ENCODE results near the gene P3H2.

DNA sequence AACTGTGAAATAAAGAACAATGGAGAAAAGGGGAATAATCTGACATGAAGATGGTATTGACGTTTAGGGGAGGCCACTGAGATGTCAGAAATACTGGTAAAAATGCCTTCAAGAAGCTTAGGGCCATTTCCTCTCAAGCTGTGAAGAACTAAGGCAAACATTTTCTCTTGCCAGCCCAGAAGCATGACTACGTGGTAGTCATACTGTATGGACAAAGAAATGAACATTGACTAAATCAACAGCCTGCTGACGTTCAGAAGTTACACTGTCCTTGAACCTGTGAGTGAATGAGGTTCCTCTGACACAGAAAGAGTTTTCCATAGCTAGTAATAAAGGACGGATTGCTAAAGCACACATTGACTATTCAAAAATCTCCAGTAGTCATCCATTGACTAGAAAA lies 121.0 kb downstream of the P3H2 start:
- TF ChIP-seq, protein P1, sequence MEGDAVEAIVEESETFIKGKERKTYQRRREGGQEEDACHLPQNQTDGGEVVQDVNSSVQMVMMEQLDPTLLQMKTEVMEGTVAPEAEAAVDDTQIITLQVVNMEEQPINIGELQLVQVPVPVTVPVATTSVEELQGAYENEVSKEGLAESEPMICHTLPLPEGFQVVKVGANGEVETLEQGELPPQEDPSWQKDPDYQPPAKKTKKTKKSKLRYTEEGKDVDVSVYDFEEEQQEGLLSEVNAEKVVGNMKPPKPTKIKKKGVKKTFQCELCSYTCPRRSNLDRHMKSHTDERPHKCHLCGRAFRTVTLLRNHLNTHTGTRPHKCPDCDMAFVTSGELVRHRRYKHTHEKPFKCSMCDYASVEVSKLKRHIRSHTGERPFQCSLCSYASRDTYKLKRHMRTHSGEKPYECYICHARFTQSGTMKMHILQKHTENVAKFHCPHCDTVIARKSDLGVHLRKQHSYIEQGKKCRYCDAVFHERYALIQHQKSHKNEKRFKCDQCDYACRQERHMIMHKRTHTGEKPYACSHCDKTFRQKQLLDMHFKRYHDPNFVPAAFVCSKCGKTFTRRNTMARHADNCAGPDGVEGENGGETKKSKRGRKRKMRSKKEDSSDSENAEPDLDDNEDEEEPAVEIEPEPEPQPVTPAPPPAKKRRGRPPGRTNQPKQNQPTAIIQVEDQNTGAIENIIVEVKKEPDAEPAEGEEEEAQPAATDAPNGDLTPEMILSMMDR (IDR thresholded peaks at IDR 0.05), result no peak
- no peak for TF ChIP-seq POLR2A (IDR thresholded peaks at IDR 0.05)
- no peak for TF ChIP-seq EP300 (IDR thresholded peaks at IDR 0.05)
